ENCODE data around the gene SAMSN1.
"Not testable (repeated sequence)": the region's sequence is repeated elsewhere in the genome, so short reads cannot be mapped to it uniquely, and the experiment has no call there.

Gene SAMSN1

GRCh38 chr21:14527696-14528652, 18.1 kb downstream of the SAMSN1 start:
- DNase-seq, result no peak

GRCh38 chr21:14526836-14527695, 19.0 kb downstream of the SAMSN1 start:
- no peak for DNase-seq

GRCh38 chr21:14526199-14526598, 19.9 kb downstream of the SAMSN1 start:
- DNase-seq, result no peak

- DNase-seq, result no peak
Observed at GRCh38 chr21:14523234-14523633, 22.9 kb downstream of the SAMSN1 start.

- DNase-seq, result no peak
Observed at GRCh38 chr21:14522736-14523135, 23.4 kb downstream of the SAMSN1 start.

- no peak for DNase-seq
Observed at GRCh38 chr21:14520535-14520934, 25.6 kb downstream of the SAMSN1 start.

- no peak for DNase-seq
Observed at GRCh38 chr21:14519000-14519399, 27.1 kb downstream of the SAMSN1 start.

GRCh38 chr21:14513804-14514203, 32.3 kb downstream of the SAMSN1 start:
- no peak for DNase-seq

GRCh38 chr21:14506859-14507457, 39.2 kb downstream of the SAMSN1 start:
- not testable (repeated sequence) for DNase-seq

GRCh38 chr21:14500873-14501272, 45.2 kb downstream of the SAMSN1 start:
- DNase-seq, result no peak

GRCh38 chr21:14499316-14499715, 46.8 kb downstream of the SAMSN1 start:
- no peak for DNase-seq

- DNase-seq, result no peak
Observed at GRCh38 chr21:14497825-14498224, 48.3 kb downstream of the SAMSN1 start.

GRCh38 chr21:14495075-14495474, 51.0 kb downstream of the SAMSN1 start:
- DNase-seq, result no peak

GRCh38 chr21:14494181-14494580, 51.9 kb downstream of the SAMSN1 start:
- DNase-seq, result not testable (repeated sequence)

GRCh38 chr21:14493731-14494130, 52.4 kb downstream of the SAMSN1 start:
- no peak for DNase-seq

- no peak for DNase-seq
Observed at GRCh38 chr21:14492931-14493330, 53.2 kb downstream of the SAMSN1 start.

- no peak for DNase-seq
Observed at GRCh38 chr21:14491269-14491681, 54.8 kb downstream of the SAMSN1 start.

- DNase-seq, result no peak
Observed at GRCh38 chr21:14488672-14489204, 57.4 kb downstream of the SAMSN1 start.

GRCh38 chr21:14487490-14488432, 58.4 kb downstream of the SAMSN1 start:
- DNase-seq, result no peak

- DNase-seq, result no peak
Observed at GRCh38 chr21:14486869-14487268, 59.2 kb downstream of the SAMSN1 start.

- DNase-seq, result no peak
Observed at GRCh38 chr21:14484188-14485009, 61.7 kb downstream of the SAMSN1 start.

All from activated CD8-positive, alpha-beta memory T cell treated with anti-CD3 and anti-CD28 coated beads, Interleukin-2, amount 50 U/mL, for 48 hours (primary cell).